NT2/D1 (cell line): ENCODE data around the gene AMZ1.

ENCODE experiments used
- SUZ12 ChIP-seq: IDR thresholded peaks from 2 replicates; pipeline ENCODE4 v1.6.1; 2011; ENCODE audit not compliant: insufficient read length, insufficient read depth; ENCODE audit errors: extremely low read depth
- YY1 ChIP-seq: IDR thresholded peaks from 2 replicates; pipeline ENCODE4 v1.6.1; 2011; ENCODE audit not compliant: insufficient read length, insufficient read depth

DNA sequence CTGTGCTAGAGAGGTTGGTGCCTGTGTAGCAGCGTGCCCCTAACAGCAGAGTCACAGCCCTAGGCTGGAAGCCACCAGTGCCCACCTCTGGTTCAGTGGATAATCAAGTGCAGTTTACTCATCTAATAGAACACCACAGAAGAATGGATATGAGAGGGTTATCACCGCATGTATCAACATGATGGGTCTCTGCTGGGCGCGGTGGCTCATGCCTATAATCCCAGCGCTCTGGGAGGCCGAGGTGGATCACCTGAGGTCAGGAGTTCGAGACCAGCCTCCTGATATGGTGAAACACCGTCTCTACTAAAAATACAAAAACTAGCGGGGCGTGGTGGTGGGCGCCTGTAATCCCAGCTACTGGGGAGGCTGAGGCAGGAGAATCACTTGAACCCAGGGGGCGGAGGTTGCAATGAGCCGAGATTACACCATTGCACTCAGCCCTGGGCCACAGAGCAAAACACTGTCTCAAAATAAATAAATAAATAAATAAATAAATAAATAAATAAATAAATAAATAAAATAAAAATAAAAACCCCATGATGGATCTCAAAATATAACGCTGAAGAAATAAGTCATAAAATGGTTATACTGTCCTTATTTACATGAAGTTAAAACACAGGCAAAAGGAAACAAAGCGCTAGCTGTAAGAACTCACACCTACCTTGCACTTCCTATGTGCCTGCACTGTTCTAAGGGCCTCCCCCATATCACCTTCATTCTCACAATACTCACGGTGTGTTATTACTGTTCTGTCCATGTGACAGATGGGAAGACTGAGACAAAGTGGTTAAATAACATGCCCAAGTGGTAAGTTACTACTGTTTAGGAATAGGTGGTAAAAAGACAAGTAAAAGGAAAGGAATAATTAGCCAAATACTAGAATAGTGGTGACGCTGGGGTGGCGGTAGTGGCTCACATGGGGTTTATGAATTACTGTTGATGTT, 70.9 kb downstream of the AMZ1 start:
- no peak for TF ChIP-seq YY1
- TF ChIP-seq SUZ12, result no peak
